ENCODE results near the gene PAK1IP1. TPM values are rescaled to one million over a fixed set of nuclear protein-coding genes. Genes with fewer than 3 reads are reported as not detected.

PAK1IP1 gene
- total RNA-seq, 2 donors from 2014 or later: 6.6 to 16.3 TPM

- peaks cover 4% of the 10 kb centered on the region for H3K4me1 ChIP-seq
- intact Hi-C loops (cut with DNase I): no loop called here
- peak overlapping the region; percentile 36 to 81 for H3K9ac ChIP-seq (ENCODE audit: low read depth in 2 of 2, low read length in 2 of 2)
- H3K9me3 ChIP-seq: no peaks in the 10 kb centered on the region
- H3K4me3 ChIP-seq: peak overlapping the region; percentile 63
- H3K27me3 ChIP-seq: no peaks in the 10 kb centered on the region
- H3K36me3 ChIP-seq: no peaks in the 10 kb centered on the region
- DNase-seq: no peak
- H3K27ac ChIP-seq: peak overlapping the region; percentile 90
- TF ChIP-seq CTCF (IDR thresholded peaks at IDR 0.05): no peak
Observed at GRCh38 chr6:10721850-10722569, 27.2 kb downstream of the PAK1IP1 start.

- no peaks in the 10 kb centered on the region for H3K36me3 ChIP-seq
- H3K9me3 ChIP-seq: no peaks in the 10 kb centered on the region
- TF ChIP-seq CTCF (IDR thresholded peaks at IDR 0.05): no peak
- DNase-seq: no peak
- H3K27me3 ChIP-seq: no peaks in the 10 kb centered on the region
- peak overlapping the region; percentile 36 to 81 for H3K9ac ChIP-seq (ENCODE audit: low read depth in 2 of 2, low read length in 2 of 2)
- peak overlapping the region; percentile 63 for H3K4me3 ChIP-seq
- intact Hi-C loops (cut with DNase I): no loop called here
- peaks cover 4% of the 10 kb centered on the region for H3K4me1 ChIP-seq
- peak overlapping the region; percentile 90 for H3K27ac ChIP-seq
Observed at GRCh38 chr6:10722570-10722819, 27.7 kb downstream of the PAK1IP1 start.

GRCh38 chr6:10722820-10723566, 28.2 kb downstream of the PAK1IP1 start, which contains the start of gene TMEM14C:
Gene TMEM14C, plus strand, starts transcription at chr6:10723070. Its CDS starts 1,544 bp downstream, at chr6:10724614.
- H3K27ac ChIP-seq: peak within 1 kb of the TSS; percentile 90
- no peaks in the 10 kb centered on the region for H3K27me3 ChIP-seq
- H3K4me1 ChIP-seq: peaks cover 4% of the 10 kb centered on the region
- intact Hi-C loops (cut with DNase I): no loop called here
- H3K9ac ChIP-seq (ENCODE audit: low read depth in 2 of 2, low read length in 2 of 2): peak within 1 kb of the TSS; percentile 86 to 95
- no peak for TF ChIP-seq CTCF (IDR thresholded peaks at IDR 0.05)
- H3K4me3 ChIP-seq: peak within 1 kb of the TSS; percentile 63
- no peaks in the 10 kb centered on the region for H3K36me3 ChIP-seq
- H3K9me3 ChIP-seq: no peaks in the 10 kb centered on the region
- peak; percentile 99 for DNase-seq

GRCh38 chr6:10723567-10723881, 28.8 kb downstream of the PAK1IP1 start:
- Histone ChIP-seq H3K9me3 (no peaks in the 10 kb centered on the region), H3K27ac (peak overlapping the region; percentile 90), H3K4me3 (peak overlapping the region; percentile 63), H3K9ac (ENCODE audit: low read depth in 2 of 2, low read length in 2 of 2) (peak overlapping the region; percentile 86 to 95), H3K36me3 (no peaks in the 10 kb centered on the region), H3K4me1 (peaks cover 4% of the 10 kb centered on the region), H3K27me3 (no peaks in the 10 kb centered on the region)
- intact Hi-C loops (cut with DNase I): no loop called here
- TF ChIP-seq CTCF (IDR thresholded peaks at IDR 0.05): no peak
- no peak for DNase-seq

GRCh38 chr6:10725044-10725443, 30.3 kb downstream of the PAK1IP1 start:
- Histone ChIP-seq H3K9ac (ENCODE audit: low read depth in 2 of 2, low read length in 2 of 2) (no peak overlapping the region), H3K27ac (no peak overlapping the region), H3K4me3 (no peak overlapping the region), H3K27me3 (no peaks in the 10 kb centered on the region), H3K4me1 (peaks cover 4% of the 10 kb centered on the region), H3K36me3 (no peaks in the 10 kb centered on the region), H3K9me3 (no peaks in the 10 kb centered on the region)
- intact Hi-C loops (cut with DNase I): no loop called here
- no peak for TF ChIP-seq CTCF (IDR thresholded peaks at IDR 0.05)
- no peak for DNase-seq
